Esophagus muscularis mucosa (tissue), 4 donors: ENCODE data around the gene HSBP1. TPM values are rescaled to one million over a fixed set of nuclear protein-coding genes. Genes with fewer than 3 reads are reported as not detected.

ENCODE experiments used
- DNase-seq: peaks from one replicate; pipeline ENCODE4 v3.0.0-alpha.2; 2017; ENCODE audit errors: extremely low spot score
- H3K27ac ChIP-seq, 4 donors: fragments of 200-600 bp; sonication (generic); replicated peaks in 1 of 4; 1 replicate in 3 of 4; 2 replicates in 1 of 4; pipeline ENCODE4 v1.5.1; 2016 to 2019; ENCODE audit warnings: mild to moderate bottlenecking in 1 of 4
- H3K27me3 ChIP-seq, 4 donors: fragments of 200-600 bp; sonication (generic); one replicate each; pipeline versions ENCODE4 v1.5.1 to v1.6.0; 2016 to 2019
- H3K36me3 ChIP-seq, 4 donors: fragments of 200-600 bp; sonication (generic); one replicate each; pipeline ENCODE4 v1.5.1; 2016 to 2019
- H3K4me1 ChIP-seq, 4 donors: fragments of 200-600 bp; sonication (generic); one replicate each; pipeline ENCODE4 v1.5.1; 2016 to 2019
- H3K4me3 ChIP-seq, 4 donors: fragments of 200-600 bp; sonication (generic); 1 replicate in 2 of 4; 2 replicates in 2 of 4; pipeline ENCODE4 v1.5.1; 2016 to 2019; ENCODE audit warnings: mild to moderate bottlenecking in 4 of 4, moderate library complexity in 1 of 4
- H3K9me3 ChIP-seq, 4 donors: fragments of 200-600 bp; sonication (generic); 1 replicate in 3 of 4; 2 replicates in 1 of 4; pipeline ENCODE4 v1.5.1; 2016 to 2019
- CTCF ChIP-seq, 3 experiments: fragments of 200-600 bp in 2 of 3; fragments of 450-650 bp in 1 of 3; sonication (generic) in 2 of 3; IDR thresholded peaks; one replicate each; pipeline ENCODE4 v1.5.1; 2017 to 2019; ENCODE audit warnings: antibody characterized with exemption in 3 of 3, mild to moderate bottlenecking in 2 of 3, moderate library complexity in 1 of 3
- EP300 ChIP-seq: sonication (generic); formaldehyde crosslinking; IDR thresholded peaks from one replicate; pipeline ENCODE4 v1.6.1; 2017; ENCODE audit warnings: antibody characterized with exemption
- POLR2A ChIP-seq: fragments of 450-650 bp; IDR thresholded peaks from one replicate; pipeline ENCODE4 v1.6.1; 2017; ENCODE audit warnings: antibody characterized with exemption, moderate library complexity, mild to moderate bottlenecking, low read depth
- POLR2AphosphoS5 ChIP-seq, 2 donors: sonication (generic); formaldehyde crosslinking; IDR thresholded peaks; one replicate each; pipeline ENCODE4 v1.6.1; 2017; ENCODE audit warnings: antibody characterized with exemption in 2 of 2
- WGBS: methylation state at CpG from one replicate; pipeline ENCODE4 v1.1.5; 2018; 5-methylcytosine and 5-hydroxymethylcytosine counted together
- intact Hi-C: fragments of 100-400 bp; cut with DNase I; formaldehyde crosslinking; loops from one replicate; pipeline ENCODE4 v1.15.1; 2023
- total RNA-seq, 4 donors: library from RNA; depleted of rRNA; stranded (reverse); fragments of >200 nt; gene quantifications; one replicate each; pipeline versions ENCODE4 v1.1.0 to v1.2.1, GENCODE V29; 2016

HSBP1 gene
- total RNA-seq, 4 donors from 2014 or later, result 12.0 to 49.8 (median 26.4) TPM

GRCh38 chr16:83854420-83854819 lies 46.6 kb downstream of the HSBP1 start:
- TF ChIP-seq EP300 (no peak), POLR2A (no peak), POLR2AphosphoS5 (IDR thresholded peaks at IDR 0.05) (no peak), CTCF (IDR thresholded peaks at IDR 0.05) (no peak)
- Histone ChIP-seq H3K9me3 (no peaks in the 10 kb centered on the region), H3K27ac (no peak overlapping the region), H3K4me3 (no peak overlapping the region), H3K27me3 (peaks cover 0 to 6% (median 0%) of the 10 kb centered on the region in 4 donors), H3K4me1 (no peaks in the 10 kb centered on the region), H3K36me3 (no peaks in the 10 kb centered on the region)
- WGBS, result 87% methylated on average over 9 of the region's 9 CpGs
- intact Hi-C loops, result no loop called here
- peak; percentile 37 for DNase-seq

- intact Hi-C loops, result no loop called here
These were observed 49.0 kb downstream of the HSBP1 start for GRCh38 chr16:83856792-83857191.

GRCh38 chr16:83859265-83859664 lies 51.5 kb downstream of the HSBP1 start:
- 76% methylated on average over 8 of the region's 8 CpGs for WGBS
- intact Hi-C loops, result no loop called here
- TF ChIP-seq POLR2A, result no peak
- H3K27ac ChIP-seq, result no peak overlapping the region
- no peak overlapping the region for H3K4me3 ChIP-seq
- no peak for DNase-seq
- no peaks in the 10 kb centered on the region for H3K36me3 ChIP-seq
- no peaks in the 10 kb centered on the region for H3K9me3 ChIP-seq
- no peaks in the 10 kb centered on the region for H3K4me1 ChIP-seq
- H3K27me3 ChIP-seq, result no peaks in the 10 kb centered on the region

More at GRCh38 chr16:83856792-83857191, 49.0 kb downstream of the HSBP1 start:
- peaks cover 0 to 6% (median 0%) of the 10 kb centered on the region in 4 donors for H3K27me3 ChIP-seq
- WGBS, result 77% methylated on average over 4 of the region's 4 CpGs
- no peak for TF ChIP-seq POLR2A
- TF ChIP-seq POLR2AphosphoS5 (IDR thresholded peaks at IDR 0.05), result no peak
- no peak for TF ChIP-seq CTCF (IDR thresholded peaks at IDR 0.05)
- no peak for TF ChIP-seq EP300
- no peaks in the 10 kb centered on the region for H3K9me3 ChIP-seq
- H3K4me3 ChIP-seq, result no peak overlapping the region
- no peaks in the 10 kb centered on the region for H3K4me1 ChIP-seq
- no peaks in the 10 kb centered on the region for H3K36me3 ChIP-seq
- peak; percentile 53 for DNase-seq
- H3K27ac ChIP-seq, result no peak overlapping the region

DNA sequence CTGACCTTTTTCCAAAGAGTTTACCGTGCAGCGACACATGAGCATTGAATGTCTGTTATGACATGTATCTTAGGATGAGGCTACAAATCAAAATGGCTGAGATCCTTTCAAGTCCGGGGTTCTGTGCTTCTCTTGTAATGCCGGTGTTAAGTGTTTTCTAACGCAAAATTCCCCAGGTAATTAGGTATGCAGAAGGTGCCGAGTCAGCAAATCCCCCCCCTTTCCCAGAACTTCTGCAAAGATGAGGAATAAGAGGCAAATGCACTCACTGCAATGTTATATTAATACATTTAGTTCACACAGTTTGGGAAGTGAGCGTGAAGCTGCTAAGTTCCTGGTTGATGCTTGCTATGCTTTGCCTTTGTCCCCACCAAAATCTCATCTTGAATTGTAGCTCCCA lies 54.9 kb downstream of the HSBP1 start:
- intact Hi-C loops, result no loop called here
- Histone ChIP-seq H3K36me3 (no peaks in the 10 kb centered on the region), H3K27ac (no peak overlapping the region), H3K27me3 (no peaks in the 10 kb centered on the region), H3K4me3 (no peak overlapping the region), H3K9me3 (no peaks in the 10 kb centered on the region), H3K4me1 (no peaks in the 10 kb centered on the region)
- TF ChIP-seq POLR2AphosphoS5 (IDR thresholded peaks at IDR 0.05), result no peak
- TF ChIP-seq POLR2A, result no peak
- no peak for TF ChIP-seq EP300
- no peak for TF ChIP-seq CTCF (IDR thresholded peaks at IDR 0.05)
- 79% methylated on average over 7 of the region's 7 CpGs for WGBS
- no peak for DNase-seq

DNA sequence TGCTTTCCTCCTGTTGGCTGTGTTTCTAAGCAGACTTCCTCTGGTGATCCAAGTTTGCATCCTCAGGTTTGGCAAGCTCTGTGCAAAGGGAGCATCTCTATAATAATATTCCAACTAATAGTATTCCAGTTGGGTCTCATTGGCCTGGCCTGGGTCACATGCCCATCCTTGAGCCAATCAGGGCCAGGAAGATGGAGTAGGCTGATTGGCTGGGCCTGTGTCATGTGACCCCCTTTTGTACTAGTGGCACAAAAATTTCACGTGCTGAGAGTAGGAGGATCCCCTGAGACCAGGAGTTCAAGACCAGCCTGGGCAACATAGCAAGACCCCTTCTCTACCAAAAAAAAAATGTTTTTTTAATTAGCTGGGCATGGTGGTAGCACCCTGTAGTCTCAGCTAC lies 55.9 kb downstream of the HSBP1 start:
- intact Hi-C loops, result no loop called here

More for the DNA sequence above, 55.9 kb downstream of the HSBP1 start:
- H3K36me3 ChIP-seq, result no peaks in the 10 kb centered on the region
- H3K27me3 ChIP-seq, result no peaks in the 10 kb centered on the region
- no peak overlapping the region for H3K27ac ChIP-seq
- no peak for DNase-seq
- no peak overlapping the region for H3K4me3 ChIP-seq
- H3K4me1 ChIP-seq, result no peaks in the 10 kb centered on the region
- no peaks in the 10 kb centered on the region for H3K9me3 ChIP-seq
- WGBS, result 100% methylated on average over 1 of the region's 1 CpG
- no peak for TF ChIP-seq POLR2AphosphoS5 (IDR thresholded peaks at IDR 0.05)
- TF ChIP-seq EP300, result no peak
- TF ChIP-seq CTCF (IDR thresholded peaks at IDR 0.05), result no peak
- no peak for TF ChIP-seq POLR2A

Other genes with a start within 250 kb of the HSBP1 start
- gene MLYCD, start 91.1 kb downstream of the HSBP1 start, total RNA-seq, result 10 to 100 TPM in 2 of 4 donors, 1 to 10 TPM in 2; 9.6 to 15.8 (median 12.3) TPM
- 10 to 100 TPM in 3 of 4 donors, 1 to 10 TPM in 1; 7.1 to 17.6 (median 13.8) TPM for gene OSGIN1, start 145.3 kb downstream of the HSBP1 start, total RNA-seq
- not detected for gene NECAB2, start 160.3 kb downstream of the HSBP1 start, total RNA-seq
- gene SLC38A8, start 234.8 kb downstream of the HSBP1 start, total RNA-seq, result not detected